Muscle layer of duodenum (tissue), 2 donors: ENCODE data around the gene ITPR1.

ENCODE experiments used
- H3K27ac ChIP-seq: one replicate; pipeline ENCODE4 v1.7.0; 2013; ENCODE audit warnings: mild to moderate bottlenecking, low read length
- H3K27me3 ChIP-seq: one replicate; pipeline ENCODE4 v1.7.0; 2013; ENCODE audit warnings: low read depth, mild to moderate bottlenecking, control low read depth, low read length
- H3K36me3 ChIP-seq, 2 donors: one replicate each; pipeline ENCODE4 v1.7.0; 2013; ENCODE audit warnings: low read length in 2 of 2, control low read depth in 1 of 2, mild to moderate bottlenecking in 1 of 2; ENCODE audit not compliant: insufficient read depth in 2 of 2, control insufficient read depth in 1 of 2
- H3K4me1 ChIP-seq, 2 donors: one replicate each; pipeline ENCODE4 v1.7.0; 2013; ENCODE audit warnings: low read length in 2 of 2, mild to moderate bottlenecking in 2 of 2, control low read depth in 1 of 2, moderate library complexity in 1 of 2; ENCODE audit not compliant: insufficient read depth in 2 of 2, control insufficient read depth in 1 of 2
- H3K4me3 ChIP-seq, 2 donors: one replicate each; pipeline ENCODE4 v1.7.0; 2013; ENCODE audit warnings: low read length in 2 of 2, low read depth in 1 of 2, mild to moderate bottlenecking in 1 of 2
- H3K9me3 ChIP-seq, 2 donors: one replicate each; pipeline ENCODE4 v1.7.0; 2013; ENCODE audit warnings: low read length in 2 of 2, control low read depth in 1 of 2, mild to moderate bottlenecking in 1 of 2; ENCODE audit not compliant: control insufficient read depth in 1 of 2
- donor health status: healthy.

Gene ITPR1

DNA sequence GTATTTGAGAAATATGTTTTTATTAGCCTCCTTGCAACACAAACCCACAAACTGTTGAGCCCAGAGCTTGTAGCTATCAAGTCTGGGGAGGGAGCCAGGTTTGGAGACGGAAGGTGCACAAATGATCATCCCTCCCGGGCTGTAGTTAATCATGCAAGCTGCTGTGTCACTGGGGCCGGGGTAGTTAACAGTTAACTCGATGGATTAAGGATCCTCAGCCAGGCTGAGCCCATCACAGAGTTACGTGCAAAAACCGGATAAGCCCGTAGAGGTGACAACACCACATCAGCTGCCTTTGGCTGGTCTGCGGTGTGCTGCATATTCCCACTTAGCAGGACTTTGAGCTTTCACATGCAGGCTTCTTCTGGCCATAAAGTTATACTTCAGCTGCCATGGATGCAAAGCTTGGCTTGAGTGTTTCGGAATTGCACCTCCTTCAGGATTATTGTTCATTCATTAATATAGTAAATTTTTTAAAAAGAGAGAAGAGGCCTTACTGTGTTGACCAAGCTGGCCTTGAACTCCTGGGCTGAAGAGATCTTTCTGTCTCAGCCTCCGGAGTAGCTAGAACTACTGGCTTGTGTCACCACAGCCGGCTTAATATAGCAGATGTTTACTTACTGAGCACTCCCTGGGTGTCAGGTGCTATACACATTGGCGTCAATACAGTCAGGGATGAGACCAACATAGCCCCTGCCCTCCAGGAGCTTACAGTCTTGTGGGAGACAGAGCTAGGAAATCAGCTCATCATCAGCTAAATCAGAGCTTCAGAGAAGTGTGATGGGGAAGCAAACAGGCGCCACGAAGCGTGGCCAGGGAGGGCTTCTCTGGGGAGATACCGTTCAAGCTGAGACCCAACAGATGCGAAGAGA is 259.3 kb downstream of the ITPR1 start:
- Histone ChIP-seq H3K4me3 (no peak overlapping the region), H3K4me1 (peaks cover 18 to 21% of the 10 kb centered on the region in 2 donors), H3K9me3 (no peaks in the 10 kb centered on the region), H3K27me3 (no peaks in the 10 kb centered on the region), H3K36me3 (peaks cover 0 to 4% of the 10 kb centered on the region in 2 donors), H3K27ac (peak overlapping the region; percentile 83)

DNA sequence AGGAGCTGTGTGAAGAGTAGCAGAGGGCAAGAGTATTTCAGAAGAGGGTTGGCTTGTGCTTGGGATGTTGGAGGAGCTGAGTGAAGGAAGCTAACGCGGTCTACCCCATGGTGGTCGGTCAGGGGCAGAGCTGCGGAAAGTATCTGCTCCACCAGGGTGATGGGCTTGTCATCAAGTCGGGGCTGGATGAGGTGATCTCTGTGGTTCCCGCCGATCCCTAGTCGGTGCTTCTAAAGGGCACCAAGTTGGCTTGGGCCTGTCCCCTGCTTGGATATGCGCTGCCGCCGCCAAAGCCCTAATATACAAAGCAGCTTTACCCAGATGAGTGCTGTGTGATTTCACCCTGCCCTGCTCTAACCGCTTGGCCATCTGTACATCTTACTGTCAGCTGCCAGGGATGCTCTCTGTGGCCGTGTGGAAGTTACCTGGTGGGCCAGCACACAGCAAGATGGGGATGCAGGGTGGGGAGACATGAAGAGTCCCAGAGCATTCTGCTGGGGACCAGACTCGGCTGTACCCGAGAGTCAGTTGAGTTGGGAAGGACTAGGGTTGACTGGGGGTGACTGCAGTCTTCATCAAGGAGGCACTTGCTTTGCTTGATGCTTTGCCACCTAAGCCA is 260.0 kb downstream of the ITPR1 start:
- H3K27ac ChIP-seq: peak overlapping the region; percentile 15
- no peak overlapping the region for H3K4me3 ChIP-seq
- H3K9me3 ChIP-seq: no peaks in the 10 kb centered on the region
- peaks cover 18 to 21% of the 10 kb centered on the region in 2 donors for H3K4me1 ChIP-seq
- peaks cover 0 to 4% of the 10 kb centered on the region in 2 donors for H3K36me3 ChIP-seq
- no peaks in the 10 kb centered on the region for H3K27me3 ChIP-seq

DNA sequence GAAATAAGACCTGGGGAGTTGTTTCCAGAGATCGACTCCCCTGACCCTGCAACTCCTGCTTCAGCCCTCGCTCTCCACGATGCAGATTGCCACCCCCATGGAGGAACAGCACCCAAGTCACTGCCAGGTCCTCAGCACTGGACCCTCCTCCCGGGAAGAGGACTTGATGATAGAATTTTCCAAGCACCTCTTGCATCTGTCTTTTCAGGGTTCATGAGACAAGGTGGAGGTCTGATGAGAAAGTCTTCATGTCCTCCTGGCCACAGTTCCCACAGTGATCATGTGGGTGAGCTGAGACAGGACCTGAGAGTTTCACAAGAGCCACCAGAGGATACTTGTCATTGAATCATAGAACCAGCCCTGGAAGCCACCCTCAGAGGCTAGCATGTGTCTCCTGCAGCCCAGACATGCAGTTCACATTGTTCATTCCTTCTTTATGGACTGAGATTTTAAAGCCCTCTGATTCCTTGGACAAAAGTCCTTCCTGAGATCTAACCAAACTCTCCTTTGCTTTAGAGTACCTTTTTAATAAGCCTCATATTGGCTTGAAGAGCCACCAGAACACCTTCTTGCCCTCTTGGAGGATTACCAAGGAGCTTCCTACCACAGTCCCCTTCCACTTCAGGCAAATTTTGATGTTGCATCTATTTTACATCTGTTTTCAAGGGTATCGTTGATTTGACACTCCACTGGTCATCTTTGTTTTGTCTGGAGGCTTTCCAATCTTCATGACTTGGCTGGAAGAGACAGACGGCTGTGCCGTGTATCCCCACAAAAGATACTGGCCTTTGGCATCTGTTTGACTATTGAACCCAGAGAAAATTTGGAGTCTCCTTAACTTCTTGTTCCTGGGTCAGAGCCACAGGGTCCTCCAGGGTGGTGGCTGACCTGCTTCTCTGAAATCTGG is 261.3 kb downstream of the ITPR1 start:
- no peak overlapping the region for H3K4me3 ChIP-seq
- no peaks in the 10 kb centered on the region for H3K9me3 ChIP-seq
- H3K36me3 ChIP-seq: peaks cover 0 to 5% of the 10 kb centered on the region in 2 donors
- no peaks in the 10 kb centered on the region for H3K27me3 ChIP-seq
- peaks cover 18 to 26% of the 10 kb centered on the region in 2 donors for H3K4me1 ChIP-seq
- H3K27ac ChIP-seq: no peak overlapping the region

DNA sequence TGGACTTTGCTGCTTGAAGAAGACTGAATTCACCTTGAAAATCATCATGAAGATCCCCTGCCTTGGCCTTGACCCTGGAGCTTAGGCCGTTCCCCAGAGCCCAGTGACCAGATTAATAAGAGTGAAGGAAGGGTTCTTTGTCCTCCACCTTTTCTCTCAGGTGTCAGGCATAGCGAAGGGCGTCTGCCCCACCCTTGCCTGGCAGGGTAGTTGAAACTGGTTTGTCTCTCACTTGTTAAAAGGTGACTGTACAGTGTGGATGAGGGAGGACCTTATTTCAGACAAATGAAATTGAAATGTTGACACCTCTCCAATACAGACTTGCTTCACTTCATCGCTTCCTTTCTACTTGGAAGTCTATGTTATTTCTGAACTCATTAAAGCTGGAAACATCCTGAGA is 262.4 kb downstream of the ITPR1 start:
- no peak overlapping the region for H3K27ac ChIP-seq
- H3K4me1 ChIP-seq: peaks cover 9 to 18% of the 10 kb centered on the region in 2 donors
- no peak overlapping the region for H3K4me3 ChIP-seq
- H3K27me3 ChIP-seq: no peaks in the 10 kb centered on the region
- no peaks in the 10 kb centered on the region for H3K9me3 ChIP-seq
- H3K36me3 ChIP-seq: peaks cover 0 to 11% of the 10 kb centered on the region in 2 donors

DNA sequence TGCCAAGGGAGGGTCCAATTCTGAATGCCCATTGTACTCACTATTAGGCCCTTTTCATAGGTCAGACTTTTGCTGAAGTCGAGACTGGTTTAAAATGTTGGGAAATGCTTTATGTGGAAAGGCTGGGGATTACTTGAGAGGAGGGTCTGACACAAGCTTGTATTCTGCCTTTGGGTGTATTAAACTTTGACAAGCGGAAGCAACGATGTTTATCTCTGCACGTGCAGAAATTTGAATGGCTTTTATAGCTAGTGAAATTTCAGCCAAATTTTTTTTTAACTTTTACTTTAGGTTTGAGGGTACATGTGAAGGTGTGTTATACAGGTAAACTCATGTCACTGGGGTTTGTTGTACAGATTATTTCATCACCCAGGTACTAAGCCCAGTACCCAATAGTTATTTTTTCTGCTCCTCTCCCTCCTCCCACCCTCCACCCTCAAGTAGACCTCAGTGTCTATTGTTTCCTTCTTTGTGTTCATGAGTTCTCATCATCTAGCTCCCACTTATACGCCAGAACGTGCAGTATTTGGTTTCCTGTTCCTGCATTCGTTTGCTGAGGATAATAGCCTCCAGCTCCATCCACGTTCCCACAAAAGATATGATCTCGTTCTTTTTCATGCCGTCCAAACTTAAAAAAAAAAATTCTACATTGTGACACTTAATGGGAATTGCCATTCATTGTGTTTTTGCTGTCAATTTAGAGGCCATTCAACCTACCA is 263.1 kb downstream of the ITPR1 start:
- Histone ChIP-seq H3K4me3 (no peak overlapping the region), H3K9me3 (no peaks in the 10 kb centered on the region), H3K4me1 (peaks cover 3 to 12% of the 10 kb centered on the region in 2 donors), H3K36me3 (peaks cover 0 to 17% of the 10 kb centered on the region in 2 donors), H3K27ac (no peak overlapping the region), H3K27me3 (no peaks in the 10 kb centered on the region)

DNA sequence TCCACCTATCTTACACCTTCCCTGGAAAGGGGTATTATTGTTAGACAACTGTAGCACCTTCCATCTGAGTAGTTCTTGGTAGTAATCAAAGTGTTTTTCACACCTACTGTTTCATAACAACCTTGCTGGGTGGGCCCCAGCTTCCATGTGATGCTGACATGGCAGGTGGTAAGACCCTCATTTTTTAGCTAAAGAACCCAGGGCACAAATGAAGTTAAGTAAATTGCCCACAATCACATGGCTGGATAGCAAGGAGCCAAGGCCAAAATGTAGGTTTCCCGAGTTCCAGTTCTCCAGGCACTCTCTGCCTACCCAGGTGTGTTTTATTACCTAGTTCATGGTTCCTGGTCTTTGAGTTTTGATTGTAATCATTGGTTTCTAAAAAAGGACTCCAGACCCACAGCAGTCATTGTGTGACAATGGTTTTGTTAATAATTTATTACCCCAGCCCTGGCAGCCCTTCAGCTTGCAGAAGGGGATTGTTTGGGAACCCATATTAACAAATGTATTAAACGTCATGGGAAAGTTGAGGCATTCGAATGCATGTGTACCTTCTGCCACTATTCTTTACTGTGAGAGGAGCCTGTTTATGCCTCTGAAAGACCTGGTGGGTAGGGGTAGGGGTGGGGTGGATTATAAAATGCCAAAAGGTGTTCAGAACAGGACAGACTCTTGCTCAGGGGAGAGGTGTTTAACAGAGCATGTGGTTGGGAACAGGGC is 263.9 kb downstream of the ITPR1 start:
- H3K27me3 ChIP-seq: no peaks in the 10 kb centered on the region
- H3K27ac ChIP-seq: peak overlapping the region; percentile 10
- no peaks in the 10 kb centered on the region for H3K9me3 ChIP-seq
- peaks cover 0 to 19% of the 10 kb centered on the region in 2 donors for H3K36me3 ChIP-seq
- no peak overlapping the region for H3K4me3 ChIP-seq
- H3K4me1 ChIP-seq: peaks cover 0 to 5% of the 10 kb centered on the region in 2 donors

DNA sequence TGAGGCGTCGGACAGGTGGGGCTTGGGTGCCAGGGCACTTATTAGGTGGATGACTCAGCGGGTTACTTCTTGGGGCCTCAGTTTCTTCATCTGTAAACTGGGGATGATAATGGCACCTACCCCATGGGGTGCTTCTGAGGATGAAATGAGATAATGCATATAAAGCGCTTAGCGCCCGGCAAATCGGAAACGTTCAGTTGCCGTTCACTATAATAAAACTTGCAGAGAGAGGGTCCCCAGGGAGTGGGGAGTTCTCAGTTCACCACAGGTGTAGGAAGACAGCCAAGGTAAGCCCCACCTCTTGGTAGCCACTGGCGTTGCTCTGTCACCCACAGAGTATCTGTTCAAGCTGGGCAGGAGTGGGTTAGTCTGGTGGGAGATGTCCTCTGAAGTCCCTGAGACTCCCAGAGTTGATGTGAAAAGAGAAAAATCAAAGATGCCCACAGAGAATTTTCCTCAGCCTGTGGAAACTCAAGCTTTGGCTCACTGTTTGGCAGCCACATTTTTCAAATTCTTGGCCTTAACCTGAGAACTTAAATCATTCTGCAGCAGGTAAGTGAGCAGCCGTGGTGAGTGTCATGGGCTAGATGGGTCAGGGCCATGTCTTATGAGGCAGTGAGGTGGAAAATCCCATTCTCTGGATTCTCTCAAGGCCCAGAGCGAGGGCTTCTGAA is 264.6 kb downstream of the ITPR1 start:
- Histone ChIP-seq H3K27me3 (no peaks in the 10 kb centered on the region), H3K4me3 (no peak overlapping the region), H3K9me3 (no peaks in the 10 kb centered on the region), H3K4me1 (peaks cover 0 to 5% of the 10 kb centered on the region in 2 donors), H3K36me3 (peaks cover 0 to 19% of the 10 kb centered on the region in 2 donors), H3K27ac (no peak overlapping the region)

DNA sequence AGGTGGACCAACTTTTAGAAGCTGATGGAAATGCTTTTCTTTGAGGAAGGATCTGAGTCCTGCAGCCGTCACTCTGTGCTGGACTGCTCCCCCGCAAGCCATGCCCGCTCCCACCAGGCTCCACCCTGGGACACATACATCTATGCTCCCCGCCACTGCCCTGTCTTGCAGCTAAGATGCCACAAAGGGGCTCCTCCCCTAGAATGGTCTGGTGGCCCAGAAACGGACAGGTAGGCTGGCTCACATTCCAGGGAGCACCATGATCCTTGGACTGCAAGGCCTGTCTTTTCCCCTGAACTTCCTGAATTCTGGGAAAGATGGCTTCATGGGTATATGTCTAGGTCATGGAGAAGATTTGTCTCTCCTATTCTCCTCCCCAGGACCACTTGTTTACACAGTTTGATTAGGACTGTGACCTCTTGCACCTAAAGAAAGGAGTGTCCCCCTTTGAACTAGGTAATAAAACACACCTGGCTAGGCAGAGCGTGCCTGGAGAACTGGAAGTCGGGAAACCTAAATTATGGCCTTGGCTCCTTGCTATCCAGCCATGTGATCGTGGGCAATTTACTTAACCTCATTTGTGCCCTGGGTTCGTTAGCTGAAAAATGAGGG is 265.2 kb downstream of the ITPR1 start:
- Histone ChIP-seq H3K4me1 (peaks cover 0 to 5% of the 10 kb centered on the region in 2 donors), H3K27ac (no peak overlapping the region), H3K36me3 (peaks cover 0 to 15% of the 10 kb centered on the region in 2 donors), H3K27me3 (no peaks in the 10 kb centered on the region), H3K9me3 (no peaks in the 10 kb centered on the region), H3K4me3 (no peak overlapping the region)

DNA sequence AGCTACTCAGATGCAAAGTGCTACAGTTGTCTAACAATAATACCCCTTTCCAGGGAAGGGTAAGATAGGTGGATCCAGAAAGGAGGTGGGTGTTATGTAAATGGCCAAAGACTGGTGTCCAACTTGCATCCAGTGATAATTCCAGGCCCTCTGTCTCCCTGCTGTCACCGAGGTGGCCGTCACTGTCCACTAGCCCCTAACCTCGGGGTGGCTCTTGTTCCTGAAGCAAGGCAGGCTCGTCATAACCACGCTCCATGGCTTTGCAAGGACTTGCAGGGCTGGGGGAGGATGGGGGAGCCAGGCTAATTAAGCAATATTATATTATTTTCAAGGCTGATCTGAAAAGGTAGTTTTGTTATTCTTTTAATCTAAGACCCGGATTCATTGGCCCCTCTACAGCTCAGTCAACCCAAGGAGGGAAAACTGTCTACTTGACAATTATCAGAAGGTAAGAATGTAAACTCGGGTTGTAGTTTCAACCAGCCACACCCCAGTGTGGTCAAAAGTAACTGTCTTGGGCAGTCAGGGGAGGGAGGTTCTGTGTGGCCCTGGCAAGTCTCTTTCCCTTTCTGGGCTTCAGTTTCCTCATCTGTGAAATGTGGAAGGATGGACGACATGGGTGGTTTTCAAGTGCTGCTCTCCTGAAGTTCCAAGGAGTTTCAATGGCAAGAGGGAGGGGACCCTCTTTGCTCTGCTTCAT is 266.0 kb downstream of the ITPR1 start:
- H3K36me3 ChIP-seq: peaks cover 0 to 20% of the 10 kb centered on the region in 2 donors
- peaks cover 0 to 5% of the 10 kb centered on the region in 2 donors for H3K4me1 ChIP-seq
- H3K4me3 ChIP-seq: no peak overlapping the region
- no peaks in the 10 kb centered on the region for H3K9me3 ChIP-seq
- H3K27me3 ChIP-seq: no peaks in the 10 kb centered on the region
- H3K27ac ChIP-seq: no peak overlapping the region
